Peyer's patch (tissue), 4 donors: ENCODE results near the gene VAMP2. TPM values are rescaled to one million over a fixed set of nuclear protein-coding genes. Genes with fewer than 3 reads are reported as not detected.

Experiments used
- DNase-seq, 3 donors: peaks; one replicate each; pipeline ENCODE4 v3.0.0-alpha.2; 2017 to 2019
- H3K27ac ChIP-seq, 4 donors: fragments of 200-600 bp; sonication (generic); one replicate each; pipeline ENCODE4 v1.5.1; 2016 to 2019
- H3K27me3 ChIP-seq, 2 donors: fragments of 200-600 bp; sonication (generic); one replicate each; pipeline ENCODE4 v1.5.1; 2019
- H3K36me3 ChIP-seq, 3 donors: fragments of 200-600 bp; sonication (generic); one replicate each; pipeline ENCODE4 v1.5.1; 2016 to 2019
- H3K4me1 ChIP-seq, 4 donors: fragments of 200-600 bp; sonication (generic); one replicate each; pipeline ENCODE4 v1.5.1; 2016 to 2019
- H3K4me3 ChIP-seq, 4 donors: fragments of 200-600 bp; sonication (generic); 1 replicate in 3 of 4; 2 replicates in 1 of 4; pipeline ENCODE4 v1.5.1; 2016 to 2019; ENCODE audit warnings: mild to moderate bottlenecking in 1 of 4
- H3K9me3 ChIP-seq, 4 donors: fragments of 200-600 bp; sonication (generic); one replicate each; pipeline ENCODE4 v1.5.1; 2016 to 2019; ENCODE audit warnings: mild to moderate bottlenecking in 1 of 4
- CTCF ChIP-seq, 6 experiments: fragments of 450-650 bp in 4 of 6; fragments of 200-600 bp in 2 of 6; sonication (generic) in 1 of 6; IDR thresholded peaks; one replicate each; pipeline ENCODE4 v1.5.1; 2017 to 2019; ENCODE audit warnings: antibody characterized with exemption in 6 of 6, mild to moderate bottlenecking in 3 of 6, moderate library complexity in 1 of 6
- POLR2A ChIP-seq, 2 donors: fragments of 450-650 bp; IDR thresholded peaks; one replicate each; pipeline ENCODE4 v1.5.1; 2017; ENCODE audit warnings: antibody characterized with exemption in 2 of 2, mild to moderate bottlenecking in 2 of 2, moderate library complexity in 2 of 2
- total RNA-seq, 4 donors: library from RNA; depleted of rRNA; stranded (reverse); fragments of >200 nt; gene quantifications; one replicate each; pipeline ENCODE4 v1.1.0, GENCODE V29; 2016

VAMP2 gene
- total RNA-seq, 4 donors from 2014 or later: 10.7 to 40.2 (median 32.4) TPM

- H3K27ac ChIP-seq: no peak overlapping the region
- H3K9me3 ChIP-seq: no peaks in the 10 kb centered on the region
- H3K27me3 ChIP-seq: peaks cover 0 to 14% of the 10 kb centered on the region in 2 donors
- TF ChIP-seq POLR2A (IDR thresholded peaks at IDR 0.05): no peak
- H3K4me1 ChIP-seq: peaks cover 3 to 33% (median 25%) of the 10 kb centered on the region in 4 donors
- H3K36me3 ChIP-seq: no peaks in the 10 kb centered on the region
- no peak overlapping the region for H3K4me3 ChIP-seq
- no peak for DNase-seq
Observed at GRCh38 chr17:8128125-8128784, 34.5 kb downstream of the VAMP2 start.

- Histone ChIP-seq H3K27ac (peak overlapping the region; percentile 0 to 73 (median 17)), H3K36me3 (no peaks in the 10 kb centered on the region), H3K27me3 (peaks cover 0 to 25% of the 10 kb centered on the region in 2 donors), H3K4me1 (peaks cover 3 to 50% (median 39%) of the 10 kb centered on the region in 4 donors), H3K9me3 (no peaks in the 10 kb centered on the region), H3K4me3 (peak overlapping the region; percentile 51 to 75 (median 70))
- no peak for DNase-seq
- TF ChIP-seq CTCF (IDR thresholded peaks at IDR 0.05) (no peak), POLR2A (IDR thresholded peaks at IDR 0.05) (no peak)
Observed at GRCh38 chr17:8126491-8127066, 36.2 kb downstream of the VAMP2 start.

DNA sequence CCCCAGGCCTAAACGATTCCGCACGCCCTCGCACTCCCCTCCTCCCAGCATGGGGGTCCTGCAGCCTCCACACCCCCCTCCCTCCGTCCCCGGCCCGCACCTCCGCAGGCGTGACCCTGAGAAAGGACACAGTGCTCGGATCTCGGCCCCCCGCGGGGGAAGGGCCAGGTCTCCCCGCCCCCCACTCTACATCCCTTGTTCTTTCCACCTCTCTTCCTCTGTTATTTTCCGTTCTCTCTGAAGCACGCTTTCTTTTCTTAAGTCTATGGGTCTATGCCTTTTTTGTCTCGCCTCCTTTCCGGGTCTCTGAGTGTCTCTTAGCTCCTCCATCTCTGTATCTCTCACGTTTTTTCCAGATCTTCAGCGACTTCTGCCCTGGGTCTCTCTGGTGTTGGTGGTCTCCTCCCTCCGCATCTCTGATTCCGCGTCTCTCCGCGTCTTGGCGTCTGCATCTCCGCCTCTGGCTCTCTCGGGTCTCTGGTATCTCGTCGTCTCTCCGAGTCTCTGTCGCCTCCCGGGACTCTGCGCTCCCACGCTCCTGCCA is 36.7 kb downstream of the VAMP2 start:
- peak overlapping the region; percentile 51 to 75 (median 70) for H3K4me3 ChIP-seq
- H3K36me3 ChIP-seq: no peaks in the 10 kb centered on the region
- no peak for DNase-seq
- peaks cover 0 to 28% of the 10 kb centered on the region in 2 donors for H3K27me3 ChIP-seq
- no peak for TF ChIP-seq POLR2A (IDR thresholded peaks at IDR 0.05)
- no peak for TF ChIP-seq CTCF (IDR thresholded peaks at IDR 0.05)
- no peaks in the 10 kb centered on the region for H3K9me3 ChIP-seq
- H3K27ac ChIP-seq: peak overlapping the region; percentile 0 to 73 (median 17)
- peaks cover 3 to 55% (median 44%) of the 10 kb centered on the region in 4 donors for H3K4me1 ChIP-seq

DNA sequence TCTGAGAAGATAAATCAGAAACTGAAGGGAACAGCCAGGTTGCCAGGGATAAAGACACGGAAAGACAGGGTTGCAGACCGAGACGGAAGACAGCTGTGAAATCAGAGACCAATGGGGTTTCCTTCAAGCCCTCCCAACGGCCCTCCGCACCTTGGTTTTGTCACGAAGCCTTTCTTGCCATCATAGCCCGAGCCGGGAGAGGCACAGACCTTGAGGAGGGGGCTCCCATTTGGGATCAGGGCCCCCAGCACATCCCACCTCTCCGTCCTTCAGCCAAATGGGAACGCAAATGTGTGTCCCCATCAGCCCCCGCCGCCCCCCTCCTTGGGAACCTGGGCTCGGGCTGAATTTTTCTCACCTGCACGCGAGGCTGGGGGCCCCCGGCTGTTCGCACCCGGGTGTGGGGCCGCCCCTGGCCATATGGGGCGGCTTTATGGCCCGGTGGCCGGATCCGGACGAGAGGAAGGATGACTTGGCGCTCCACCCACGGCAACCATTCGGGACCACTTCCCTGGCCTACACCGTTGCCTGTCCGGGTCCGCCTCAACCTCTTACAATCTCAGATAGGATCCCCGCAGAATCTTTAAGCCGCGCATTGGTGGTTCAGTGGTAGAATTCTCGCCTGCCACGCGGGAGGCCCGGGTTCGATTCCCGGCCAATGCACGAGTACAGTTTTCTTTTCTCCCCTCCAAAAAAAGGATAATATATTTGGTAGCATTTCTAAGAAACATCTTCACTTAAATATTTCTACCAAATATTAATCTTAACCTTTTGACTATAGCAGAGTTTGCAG is 37.4 kb downstream of the VAMP2 start:
- Histone ChIP-seq H3K9me3 (no peaks in the 10 kb centered on the region), H3K27ac (peak overlapping the region in 2 of 4 donors; percentile 0 to 73), H3K27me3 (peaks cover 0 to 35% of the 10 kb centered on the region in 2 donors), H3K36me3 (no peaks in the 10 kb centered on the region), H3K4me3 (peak overlapping the region; percentile 51 to 75 (median 70)), H3K4me1 (peaks cover 3 to 62% (median 50%) of the 10 kb centered on the region in 4 donors)
- peak; percentile 81 to 93 (median 86) for DNase-seq
- TF ChIP-seq CTCF (IDR thresholded peaks at IDR 0.05): no peak
- TF ChIP-seq POLR2A (IDR thresholded peaks at IDR 0.05): no peak

- TF ChIP-seq CTCF (IDR thresholded peaks at IDR 0.05): no peak
- TF ChIP-seq POLR2A (IDR thresholded peaks at IDR 0.05): no peak
- no peak for DNase-seq
- peaks cover 0 to 35% of the 10 kb centered on the region in 2 donors for H3K27me3 ChIP-seq
- peak overlapping the region in 3 of 4 donors; percentile 52 to 75 (median 73) for H3K4me3 ChIP-seq
- H3K27ac ChIP-seq: peak overlapping the region in 1 of 4 donors; percentile 29
- no peaks in the 10 kb centered on the region for H3K36me3 ChIP-seq
- no peaks in the 10 kb centered on the region for H3K9me3 ChIP-seq
- peaks cover 3 to 66% (median 52%) of the 10 kb centered on the region in 4 donors for H3K4me1 ChIP-seq
Observed at GRCh38 chr17:8124350-8125153, 38.2 kb downstream of the VAMP2 start.
